GM10266 (cell line): ENCODE results near the gene ZBED1.
"Not testable (repeated sequence)": the region's sequence is repeated elsewhere in the genome, so short reads cannot be mapped to it uniquely, and the experiment has no call there.

ENCODE experiments used
- DNase-seq: peaks from one replicate; pipeline ENCODE4 v3.0.0; 2012; ENCODE audit errors: extremely low spot score
- CTCF ChIP-seq: IDR thresholded peaks from 2 replicates; pipeline ENCODE4 v1.5.1; 2012; ENCODE audit warnings: mild to moderate bottlenecking, low read depth; ENCODE audit not compliant: control insufficient read depth, insufficient read depth; ENCODE audit errors: missing control alignments

ZBED1 gene

GRCh38 chrX:2474963-2475726, 25.6 kb downstream of the ZBED1 start:
- no peak for DNase-seq
- TF ChIP-seq CTCF: no peak

DNA sequence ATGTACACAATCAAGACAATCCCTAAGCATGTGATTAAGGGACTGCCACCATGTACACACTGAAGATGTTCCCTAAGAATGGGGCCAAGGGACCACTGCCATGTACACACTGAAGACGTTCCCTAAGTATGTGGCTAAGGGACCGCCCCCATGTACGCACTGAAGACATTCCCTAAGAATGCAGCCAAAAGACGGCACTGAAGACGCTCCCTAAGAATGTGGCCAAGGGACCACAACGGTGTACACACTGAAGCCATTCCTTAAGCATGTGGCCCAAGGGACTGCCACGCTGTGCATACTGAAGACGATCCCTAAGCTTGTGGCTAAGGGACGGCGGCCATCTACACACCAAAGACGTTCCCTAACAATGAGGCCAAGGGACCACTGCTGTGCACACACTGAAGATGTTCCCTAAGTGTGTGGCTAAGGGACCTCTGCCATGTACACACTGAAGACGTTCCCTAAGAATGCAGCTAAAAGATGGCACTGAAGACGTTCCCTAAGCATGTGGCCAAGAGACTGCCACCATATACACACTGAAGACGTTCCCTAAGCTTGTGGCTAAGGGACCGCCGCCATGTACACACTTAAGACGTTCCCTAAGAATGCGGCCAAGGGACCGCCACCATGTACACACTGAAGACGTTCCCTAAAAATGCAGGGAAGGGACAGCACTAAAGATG, 26.4 kb downstream of the ZBED1 start:
- no peak for DNase-seq
- no peak for TF ChIP-seq CTCF

GRCh38 chrX:2473064-2473463, 27.7 kb downstream of the ZBED1 start:
- not testable (repeated sequence) for DNase-seq

- no peak for DNase-seq
- TF ChIP-seq CTCF: no peak
These were observed 29.1 kb downstream of the ZBED1 start for GRCh38 chrX:2471641-2472040.

- not testable (repeated sequence) for DNase-seq
These were observed 29.6 kb downstream of the ZBED1 start for GRCh38 chrX:2471126-2471525.

DNA sequence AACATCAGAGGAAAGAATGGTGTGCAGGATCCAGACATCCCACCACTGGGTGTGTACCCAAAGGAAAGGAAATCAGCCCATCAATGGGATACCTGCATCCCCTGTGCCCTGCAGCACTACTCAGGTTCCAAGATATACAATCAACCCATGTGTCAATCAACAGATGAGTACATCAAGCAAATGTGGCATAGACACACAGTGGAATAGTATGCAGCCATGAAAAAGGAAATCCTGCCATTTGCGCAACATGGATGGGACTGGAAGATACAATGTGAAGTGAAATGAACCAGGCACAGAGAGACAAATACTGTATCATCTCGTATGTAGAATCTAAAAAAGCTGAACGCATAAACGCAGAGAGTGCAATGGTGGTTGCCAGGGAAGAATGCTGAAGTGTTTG, 30.9 kb downstream of the ZBED1 start:
- DNase-seq: not testable (repeated sequence)

GRCh38 chrX:2469196-2469685, 31.5 kb downstream of the ZBED1 start:
- no peak for TF ChIP-seq CTCF
- DNase-seq: no peak

GRCh38 chrX:2468261-2469195, 32.2 kb downstream of the ZBED1 start:
- no peak for TF ChIP-seq CTCF
- no peak for DNase-seq
